ENCODE measurements around the gene AURKA. TPM values are rescaled to one million over a fixed set of nuclear protein-coding genes. Genes with fewer than 3 reads are reported as not detected.

AURKA gene
- total RNA-seq, 1 donor from 2014 or later = 9.6 TPM

- Mint-ChIP-seq H3K9me3 (ENCODE audit: low read depth) (no peaks in the 10 kb centered on the region), H3K4me3 (ENCODE audit: unreplicated experiment) (no peak overlapping the region), H3K27ac (ENCODE audit: unreplicated experiment) (no peak overlapping the region), H3K36me3 (ENCODE audit: low read depth) (peaks cover 11% of the 10 kb centered on the region), H3K27me3 (ENCODE audit: low read depth) (no peaks in the 10 kb centered on the region), H3K4me1 (ENCODE audit: low read depth) (peaks cover 24% of the 10 kb centered on the region)
- no peak for DNase-seq (ENCODE audit: low spot score)
- TF ChIP-seq CTCF (IDR thresholded peaks at IDR 0.05) = no peak
Measured at GRCh38 chr20:56418385-56418861, 26.4 kb upstream of the AURKA start.

GRCh38 chr20:56417911-56418310 is 25.9 kb upstream of the AURKA start:
- Mint-ChIP-seq H3K4me1 (ENCODE audit: low read depth) (peaks cover 20% of the 10 kb centered on the region), H3K27me3 (ENCODE audit: low read depth) (no peaks in the 10 kb centered on the region), H3K27ac (ENCODE audit: unreplicated experiment) (no peak overlapping the region), H3K9me3 (ENCODE audit: low read depth) (no peaks in the 10 kb centered on the region), H3K4me3 (ENCODE audit: unreplicated experiment) (no peak overlapping the region), H3K36me3 (ENCODE audit: low read depth) (peaks cover 11% of the 10 kb centered on the region)
- DNase-seq (ENCODE audit: low spot score) = no peak
- TF ChIP-seq CTCF (IDR thresholded peaks at IDR 0.05) = no peak

GRCh38 chr20:56417402-56417801 is 25.4 kb upstream of the AURKA start:
- no peak overlapping the region for H3K4me3 Mint-ChIP-seq (ENCODE audit: unreplicated experiment)
- no peaks in the 10 kb centered on the region for H3K27me3 Mint-ChIP-seq (ENCODE audit: low read depth)
- TF ChIP-seq CTCF (IDR thresholded peaks at IDR 0.05) = no peak
- H3K27ac Mint-ChIP-seq (ENCODE audit: unreplicated experiment) = no peak overlapping the region
- peaks cover 16% of the 10 kb centered on the region for H3K4me1 Mint-ChIP-seq (ENCODE audit: low read depth)
- DNase-seq (ENCODE audit: low spot score) = no peak
- H3K9me3 Mint-ChIP-seq (ENCODE audit: low read depth) = no peaks in the 10 kb centered on the region
- H3K36me3 Mint-ChIP-seq (ENCODE audit: low read depth) = peaks cover 14% of the 10 kb centered on the region

GRCh38 chr20:56414842-56415765 is 23.1 kb upstream of the AURKA start:
- DNase-seq (ENCODE audit: low spot score) = no peak
- TF ChIP-seq CTCF (IDR thresholded peaks at IDR 0.05) = no peak
- H3K36me3 Mint-ChIP-seq (ENCODE audit: low read depth) = peaks cover 16% of the 10 kb centered on the region
- no peak overlapping the region for H3K4me3 Mint-ChIP-seq (ENCODE audit: unreplicated experiment)
- H3K27ac Mint-ChIP-seq (ENCODE audit: unreplicated experiment) = no peak overlapping the region
- no peaks in the 10 kb centered on the region for H3K9me3 Mint-ChIP-seq (ENCODE audit: low read depth)
- peaks cover 20% of the 10 kb centered on the region for H3K4me1 Mint-ChIP-seq (ENCODE audit: low read depth)
- no peaks in the 10 kb centered on the region for H3K27me3 Mint-ChIP-seq (ENCODE audit: low read depth)

- H3K9me3 Mint-ChIP-seq (ENCODE audit: low read depth) = no peaks in the 10 kb centered on the region
- H3K36me3 Mint-ChIP-seq (ENCODE audit: low read depth) = peaks cover 16% of the 10 kb centered on the region
- TF ChIP-seq CTCF (IDR thresholded peaks at IDR 0.05) = no peak
- DNase-seq (ENCODE audit: low spot score) = no peak
- H3K4me3 Mint-ChIP-seq (ENCODE audit: unreplicated experiment) = no peak overlapping the region
- peaks cover 15% of the 10 kb centered on the region for H3K4me1 Mint-ChIP-seq (ENCODE audit: low read depth)
- H3K27ac Mint-ChIP-seq (ENCODE audit: unreplicated experiment) = no peak overlapping the region
- H3K27me3 Mint-ChIP-seq (ENCODE audit: low read depth) = no peaks in the 10 kb centered on the region
Measured at GRCh38 chr20:56412949-56413348, 20.9 kb upstream of the AURKA start.

Data from chondrocyte (in vitro differentiated cells).